AG20443 (cell line): ENCODE measurements around the gene JMJD8.
A peak's percentile ranks its signal among the peaks of the same experiment; 100 is the strongest.

Experiments used
- DNase-seq: peaks from one replicate; pipeline ENCODE4 v3.0.0; 2012; ENCODE audit warnings: low spot score, mixed read lengths

The JMJD8 gene

GRCh38 chr16:684071-684794, at the start of gene JMJD8:
Gene JMJD8, minus strand, starts transcription at chr16:684334. Its CDS starts 15 bp downstream, at chr16:684319.
- peak; percentile 97 for DNase-seq

- DNase-seq, result no peak
Observed at GRCh38 chr16:733382-734207, 49.5 kb upstream of the JMJD8 start.

- DNase-seq, result no peak
Observed at GRCh38 chr16:732936-733335, 48.8 kb upstream of the JMJD8 start.

GRCh38 chr16:732332-732731, 48.2 kb upstream of the JMJD8 start:
- DNase-seq, result no peak

GRCh38 chr16:730666-731509, 46.8 kb upstream of the JMJD8 start:
- DNase-seq, result no peak

GRCh38 chr16:729768-730665, 45.9 kb upstream of the JMJD8 start:
- no peak for DNase-seq

GRCh38 chr16:728890-729744, 45.0 kb upstream of the JMJD8 start:
- no peak for DNase-seq

- DNase-seq, result peak; percentile 89
Observed at GRCh38 chr16:728131-728889, 44.2 kb upstream of the JMJD8 start.

- no peak for DNase-seq
Observed at GRCh38 chr16:727291-727977, 43.3 kb upstream of the JMJD8 start.

- peak; percentile 73 for DNase-seq
Observed at GRCh38 chr16:726438-727290, 42.5 kb upstream of the JMJD8 start, which contains the start of the genes CCDC78 and HAGHL. Gene CCDC78, minus strand, starts transcription at chr16:726443. Its CDS starts 76 bp downstream, at chr16:726367. Gene HAGHL, plus strand, starts transcription at chr16:727106. Its CDS starts 404 bp downstream, at chr16:727510.

GRCh38 chr16:726188-726437, 42.0 kb upstream of the JMJD8 start:
- DNase-seq, result no peak

GRCh38 chr16:725463-726187, 41.5 kb upstream of the JMJD8 start:
- DNase-seq, result no peak

GRCh38 chr16:725041-725376, 40.9 kb upstream of the JMJD8 start:
- DNase-seq, result no peak

GRCh38 chr16:724188-725040, 40.3 kb upstream of the JMJD8 start:
- DNase-seq, result no peak

GRCh38 chr16:723695-724094, 39.6 kb upstream of the JMJD8 start:
- no peak for DNase-seq

GRCh38 chr16:722835-723633, 38.9 kb upstream of the JMJD8 start:
- DNase-seq, result no peak
